GM12878 (cell line): Measurements from ENCODE around the gene ZDHHC11B.
"Not testable (repeated sequence)": the region's sequence is repeated elsewhere in the genome, so short reads cannot be mapped to it uniquely, and the experiment has no call there.

Source experiments
- BCL11A ChIP-seq: IDR thresholded peaks from 2 replicates; pipeline ENCODE4 v1.6.1; 2011; ENCODE audit warnings: low read depth, low read length
- CBFB ChIP-seq: IDR thresholded peaks from 2 replicates; pipeline ENCODE4 v1.6.1; 2016; ENCODE audit warnings: antibody characterized with exemption, low read depth
- CTCF ChIP-seq, 3 experiments: IDR thresholded peaks in 2 of 3; conservative IDR thresholded peaks in 1 of 3; 2 replicates each; pipeline ENCODE4 v1.5.1; 2011; ENCODE audit warnings: low read depth in 3 of 3, low read length in 3 of 3, mild to moderate bottlenecking in 3 of 3, control low read depth in 2 of 3, moderate library complexity in 2 of 3, inconsistent platforms in 1 of 3, mixed read lengths in 1 of 3; ENCODE audit not compliant: control insufficient read depth in 2 of 3, insufficient read depth in 1 of 3; ENCODE audit errors: extremely low read depth in 1 of 3
- EP300 ChIP-seq, 2 experiments: fragments of 150-350 bp in 1 of 2; IDR thresholded peaks; 2 replicates each; pipeline ENCODE4 v1.6.1; 2011 to 2012; ENCODE audit warnings: low read depth in 2 of 2, low read length in 2 of 2, borderline replicate concordance in 1 of 2, improper control_type of control experiment in 1 of 2, inconsistent platforms in 1 of 2; ENCODE audit not compliant: control insufficient read depth in 1 of 2
- EZH2 ChIP-seq: IDR thresholded peaks from 2 replicates; pipeline ENCODE4 v1.6.1; 2012; ENCODE audit warnings: low read depth, mild to moderate bottlenecking, control low read depth, inconsistent platforms, low read length, borderline replicate concordance; ENCODE audit not compliant: control insufficient read depth
- POLR2A ChIP-seq: IDR thresholded peaks from 2 replicates; pipeline ENCODE4 v1.6.1; 2011; ENCODE audit warnings: low read depth, mild to moderate bottlenecking, low read length
- RCOR1 ChIP-seq: conservative IDR thresholded peaks from 2 replicates; pipeline ENCODE4 v1.6.1; 2012; ENCODE audit warnings: low read depth, low read length, improper control_type of control experiment
- RFX5 ChIP-seq: IDR thresholded peaks from 2 replicates; pipeline ENCODE4 v1.6.1; 2011; ENCODE audit warnings: low read depth, low read length, improper control_type of control experiment
- SREBF1 ChIP-seq: IDR thresholded peaks from 2 replicates; pipeline ENCODE4 v1.6.1; 2012; ENCODE audit warnings: mild to moderate bottlenecking, low read length
- SRF ChIP-seq, 2 experiments: IDR thresholded peaks; 2 replicates each; pipeline ENCODE4 v1.6.1; 2011; ENCODE audit warnings: low read depth in 2 of 2, low read length in 2 of 2, mild to moderate bottlenecking in 1 of 2, moderate library complexity in 1 of 2
- SUPT20H ChIP-seq: IDR thresholded peaks from 2 replicates; pipeline ENCODE4 v1.6.1; 2011; ENCODE audit warnings: low read depth, mild to moderate bottlenecking, low read length, moderate library complexity, borderline replicate concordance; ENCODE audit not compliant: control insufficient read depth
- TF ChIP-seq, protein P1 (sequence below): IDR thresholded peaks from 2 replicates; pipeline ENCODE4 v1.6.1; 2012; ENCODE audit warnings: mild to moderate bottlenecking, low read depth, low read length
- TF ChIP-seq, protein P2 (sequence below): IDR thresholded peaks from 2 replicates; pipeline ENCODE4 v1.6.1; 2012; ENCODE audit warnings: low read depth, low read length, improper control_type of control experiment

DNA sequence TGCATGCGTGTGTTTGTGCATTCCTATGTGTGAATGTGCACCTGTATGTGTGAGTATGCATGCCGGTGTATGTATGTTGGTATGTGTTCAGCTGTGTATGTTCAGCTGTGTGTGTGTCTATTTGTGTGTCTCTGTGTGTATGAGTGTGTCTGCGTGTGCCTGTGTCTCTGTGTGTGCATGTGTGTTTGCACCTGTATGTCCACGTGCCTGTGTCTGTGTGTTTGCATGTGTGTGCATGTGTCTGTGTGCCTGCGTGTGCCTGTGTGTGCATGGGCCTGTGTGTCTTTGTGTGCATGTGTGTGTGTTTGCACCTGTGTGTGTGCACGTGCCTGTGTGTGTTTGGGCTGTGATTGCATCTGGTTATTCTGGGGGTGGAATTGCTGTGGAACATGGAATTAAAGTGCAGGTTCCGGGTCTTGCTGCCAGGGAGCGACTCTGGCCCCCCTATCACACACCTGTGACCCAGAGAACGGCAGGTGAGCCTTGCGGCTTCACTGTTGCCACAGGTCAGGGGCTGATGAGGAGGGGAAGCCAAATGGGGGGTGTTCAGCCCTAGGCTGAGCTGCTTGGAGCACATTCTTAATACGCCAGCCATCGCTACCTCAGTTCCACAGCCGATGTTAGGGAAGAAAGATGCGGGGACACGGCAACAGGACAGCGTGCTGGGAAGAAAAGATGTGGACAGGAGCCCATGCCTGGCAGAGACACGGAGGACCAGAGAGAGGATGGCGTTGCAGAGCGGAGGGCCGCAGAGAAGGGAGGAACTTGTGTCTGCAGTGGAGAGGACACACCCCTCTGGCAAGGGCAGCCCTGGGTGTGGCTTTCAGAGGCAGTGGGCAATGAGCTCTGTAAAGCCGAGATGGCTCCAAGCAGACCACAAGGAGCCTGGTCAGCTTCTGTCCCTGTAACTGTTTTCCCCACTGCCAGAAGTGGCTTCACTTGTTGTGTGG, 87.5 kb downstream of the ZDHHC11B start:
- TF ChIP-seq CBFB; RFX5; EP300 (IDR thresholded peaks at IDR 0.05; ENCODE audit: borderline replicate concordance in 1 of 2, control insufficient read depth in 1 of 2, low read depth in 2 of 2, low read length in 2 of 2); SRF (IDR thresholded peaks at IDR 0.05; ENCODE audit: low read depth in 2 of 2, low read length in 2 of 2); CTCF (IDR thresholded peaks at IDR 0.05 in 2 of 3, conservative IDR thresholded peaks at IDR 0.05 in 1 of 3; ENCODE audit: control insufficient read depth in 2 of 3, extremely low read depth in 1 of 3, insufficient read depth in 1 of 3, low read depth in 3 of 3, low read length in 3 of 3); SUPT20H; EZH2; BCL11A; RCOR1; SREBF1; POLR2A: not testable (repeated sequence)
- TF ChIP-seq, protein P1, sequence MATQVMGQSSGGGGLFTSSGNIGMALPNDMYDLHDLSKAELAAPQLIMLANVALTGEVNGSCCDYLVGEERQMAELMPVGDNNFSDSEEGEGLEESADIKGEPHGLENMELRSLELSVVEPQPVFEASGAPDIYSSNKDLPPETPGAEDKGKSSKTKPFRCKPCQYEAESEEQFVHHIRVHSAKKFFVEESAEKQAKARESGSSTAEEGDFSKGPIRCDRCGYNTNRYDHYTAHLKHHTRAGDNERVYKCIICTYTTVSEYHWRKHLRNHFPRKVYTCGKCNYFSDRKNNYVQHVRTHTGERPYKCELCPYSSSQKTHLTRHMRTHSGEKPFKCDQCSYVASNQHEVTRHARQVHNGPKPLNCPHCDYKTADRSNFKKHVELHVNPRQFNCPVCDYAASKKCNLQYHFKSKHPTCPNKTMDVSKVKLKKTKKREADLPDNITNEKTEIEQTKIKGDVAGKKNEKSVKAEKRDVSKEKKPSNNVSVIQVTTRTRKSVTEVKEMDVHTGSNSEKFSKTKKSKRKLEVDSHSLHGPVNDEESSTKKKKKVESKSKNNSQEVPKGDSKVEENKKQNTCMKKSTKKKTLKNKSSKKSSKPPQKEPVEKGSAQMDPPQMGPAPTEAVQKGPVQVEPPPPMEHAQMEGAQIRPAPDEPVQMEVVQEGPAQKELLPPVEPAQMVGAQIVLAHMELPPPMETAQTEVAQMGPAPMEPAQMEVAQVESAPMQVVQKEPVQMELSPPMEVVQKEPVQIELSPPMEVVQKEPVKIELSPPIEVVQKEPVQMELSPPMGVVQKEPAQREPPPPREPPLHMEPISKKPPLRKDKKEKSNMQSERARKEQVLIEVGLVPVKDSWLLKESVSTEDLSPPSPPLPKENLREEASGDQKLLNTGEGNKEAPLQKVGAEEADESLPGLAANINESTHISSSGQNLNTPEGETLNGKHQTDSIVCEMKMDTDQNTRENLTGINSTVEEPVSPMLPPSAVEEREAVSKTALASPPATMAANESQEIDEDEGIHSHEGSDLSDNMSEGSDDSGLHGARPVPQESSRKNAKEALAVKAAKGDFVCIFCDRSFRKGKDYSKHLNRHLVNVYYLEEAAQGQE, result not testable (repeated sequence)
- TF ChIP-seq, protein P2, sequence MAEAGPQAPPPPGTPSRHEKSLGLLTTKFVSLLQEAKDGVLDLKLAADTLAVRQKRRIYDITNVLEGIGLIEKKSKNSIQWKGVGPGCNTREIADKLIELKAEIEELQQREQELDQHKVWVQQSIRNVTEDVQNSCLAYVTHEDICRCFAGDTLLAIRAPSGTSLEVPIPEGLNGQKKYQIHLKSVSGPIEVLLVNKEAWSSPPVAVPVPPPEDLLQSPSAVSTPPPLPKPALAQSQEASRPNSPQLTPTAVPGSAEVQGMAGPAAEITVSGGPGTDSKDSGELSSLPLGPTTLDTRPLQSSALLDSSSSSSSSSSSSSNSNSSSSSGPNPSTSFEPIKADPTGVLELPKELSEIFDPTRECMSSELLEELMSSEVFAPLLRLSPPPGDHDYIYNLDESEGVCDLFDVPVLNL, result not testable (repeated sequence)
